K562 (cell line): ENCODE measurements around the gene AHCYL2. TPM values are rescaled to one million over a fixed set of nuclear protein-coding genes. Genes with fewer than 3 reads are reported as not detected.

Experiments used
- ARNT ChIP-seq, 2 experiments: fragments of 450-650 bp; IDR thresholded peaks; 2 replicates each; pipeline ENCODE4 v1.6.1; 2016; ENCODE audit warnings: mild to moderate bottlenecking in 1 of 2
- CBX2 ChIP-seq: fragments of 200-600 bp; sonication (generic); IDR thresholded peaks from one replicate; pipeline ENCODE4 v1.6.1; 2012; ENCODE audit warnings: mild to moderate bottlenecking, low read length, inconsistent platforms; ENCODE audit not compliant: insufficient read depth, poor library complexity, severe bottlenecking
- CBX3 ChIP-seq, 2 experiments: IDR thresholded peaks; 1 replicate in 1 of 2; 2 replicates in 1 of 2; pipeline ENCODE4 v1.6.1; 2012; ENCODE audit warnings: inconsistent platforms in 2 of 2, low read length in 2 of 2, borderline replicate concordance in 1 of 2, control low read depth in 1 of 2
- CHD1 ChIP-seq: fragments of 200-600 bp; sonication (generic); IDR thresholded peaks from one replicate; pipeline ENCODE4 v1.6.1; 2012; ENCODE audit warnings: mild to moderate bottlenecking, moderate library complexity, low read length, inconsistent platforms
- DEAF1 ChIP-seq: fragments of 450-650 bp; formaldehyde crosslinking; IDR thresholded peaks from 2 replicates; pipeline ENCODE4 v1.4.0; 2020; ENCODE audit warnings: mild to moderate bottlenecking, moderate library complexity
- ETV1 ChIP-seq: fragments of 450-650 bp; conservative IDR thresholded peaks from 2 replicates; pipeline ENCODE4 v1.6.1; 2016; ENCODE audit warnings: missing genetic modification characterization, control low read depth, low read depth, missing compliant biosample characterization
- KLF6 ChIP-seq: fragments of 250-450 bp; sonication (Bioruptor Pico); IDR thresholded peaks from 2 replicates; pipeline ENCODE4 v1.4.0; 2020; ENCODE audit warnings: mild to moderate bottlenecking, moderate library complexity, borderline replicate concordance
- PTBP1 ChIP-seq: fragments of 200-400 bp; formaldehyde crosslinking; IDR thresholded peaks from 2 replicates; pipeline ENCODE4 v1.6.1; 2017; ENCODE audit warnings: low read depth, low read length
- SP1 ChIP-seq: sonication (generic); formaldehyde crosslinking; IDR thresholded peaks from 2 replicates; pipeline ENCODE4 v1.8.1; 2022; ENCODE audit warnings: mild to moderate bottlenecking, missing genetic modification reagents
- TRIM28 ChIP-seq: fragments of 450-650 bp; IDR thresholded peaks from 2 replicates; pipeline ENCODE4 v1.6.1; 2017
- ZBTB49 ChIP-seq: sonication (generic); formaldehyde crosslinking; IDR thresholded peaks from 2 replicates; pipeline ENCODE4 v1.8.0; 2022; ENCODE audit warnings: missing genetic modification reagents, mild to moderate bottlenecking, borderline replicate concordance
- ZNF217 ChIP-seq: sonication (generic); formaldehyde crosslinking; IDR thresholded peaks from 2 replicates; pipeline ENCODE4 v1.8.0; 2022; ENCODE audit warnings: mild to moderate bottlenecking, missing genetic modification reagents
- ZNF282 ChIP-seq: sonication (generic); formaldehyde crosslinking; IDR thresholded peaks from 2 replicates; pipeline ENCODE4 v1.8.1; 2023; ENCODE audit warnings: missing genetic modification reagents
- ZNF717 ChIP-seq: fragments of 250-450 bp; sonication (Bioruptor Pico); IDR thresholded peaks from 2 replicates; pipeline ENCODE4 v1.5.0; 2021
- polyA plus RNA-seq, 8 experiments: library from polyadenylated mRNA; depleted of rRNA in 4 of 8; stranded (reverse) in 5 of 8; unstranded in 3 of 8; fragments of >200 nt; fragmentation: Nextera tagmentation in 2 of 8; fragmentation: Illumina TruSeq in 1 of 8; extraction: Ambion mirVana in 2 of 8; extraction: Trizol in 1 of 8; gene quantifications; 2 replicates each; pipeline versions ENCODE4 v1.2.1 to v1.2.3, GENCODE V29; 2011 to 2014; ENCODE audit warnings: inconsistent platforms in 1 of 8, missing spikeins in 1 of 8
- total RNA-seq, 7 experiments: library from RNA; depleted of rRNA in 6 of 7; stranded (reverse); fragments of >200 nt in 6 of 7; fragmentation: Illumina TruSeq in 2 of 7; extraction: Trizol in 2 of 7; gene quantifications; 2 replicates each; pipeline versions ENCODE4 v1.2.1 to v1.2.3, GENCODE V29; 2011 to 2021; ENCODE audit warnings: low replicate concordance in 1 of 7
- TF ChIP-seq, protein P1 (sequence below): fragments of 250-450 bp; sonication (Bioruptor Pico); IDR thresholded peaks from 2 replicates; pipeline ENCODE4 v1.5.0; 2021
- TF ChIP-seq, protein P2 (sequence below): IDR thresholded peaks from 2 replicates; pipeline ENCODE4 v1.6.1; 2011; ENCODE audit warnings: borderline replicate concordance, low read depth, mild to moderate bottlenecking, moderate library complexity, low read length; ENCODE audit not compliant: insufficient read depth, poor library complexity, severe bottlenecking
- TF ChIP-seq, protein P3 (sequence below): fragments of 450-650 bp; IDR thresholded peaks from 2 replicates; pipeline ENCODE4 v1.6.1; 2016; ENCODE audit warnings: low read depth, mild to moderate bottlenecking, moderate library complexity
- TF ChIP-seq, protein P4 (sequence below), 2 experiments: fragments of 250-450 bp in 1 of 2; fragments of 450-650 bp in 1 of 2; sonication (Bioruptor Pico) in 1 of 2; IDR thresholded peaks; 2 replicates each; pipeline versions ENCODE4 v1.6.1 to v1.8.0; 2016 to 2021; ENCODE audit warnings: mild to moderate bottlenecking in 2 of 2, moderate library complexity in 2 of 2, missing compliant biosample characterization in 1 of 2, missing genetic modification characterization in 1 of 2

AHCYL2 gene
- total and polyA plus RNA-seq, 9 of the 15 experiments (the other 6 are each of a cell fraction or from before 2014, with no cell fraction given) = 0.93 to 10.5 (median 5.2) TPM

DNA sequence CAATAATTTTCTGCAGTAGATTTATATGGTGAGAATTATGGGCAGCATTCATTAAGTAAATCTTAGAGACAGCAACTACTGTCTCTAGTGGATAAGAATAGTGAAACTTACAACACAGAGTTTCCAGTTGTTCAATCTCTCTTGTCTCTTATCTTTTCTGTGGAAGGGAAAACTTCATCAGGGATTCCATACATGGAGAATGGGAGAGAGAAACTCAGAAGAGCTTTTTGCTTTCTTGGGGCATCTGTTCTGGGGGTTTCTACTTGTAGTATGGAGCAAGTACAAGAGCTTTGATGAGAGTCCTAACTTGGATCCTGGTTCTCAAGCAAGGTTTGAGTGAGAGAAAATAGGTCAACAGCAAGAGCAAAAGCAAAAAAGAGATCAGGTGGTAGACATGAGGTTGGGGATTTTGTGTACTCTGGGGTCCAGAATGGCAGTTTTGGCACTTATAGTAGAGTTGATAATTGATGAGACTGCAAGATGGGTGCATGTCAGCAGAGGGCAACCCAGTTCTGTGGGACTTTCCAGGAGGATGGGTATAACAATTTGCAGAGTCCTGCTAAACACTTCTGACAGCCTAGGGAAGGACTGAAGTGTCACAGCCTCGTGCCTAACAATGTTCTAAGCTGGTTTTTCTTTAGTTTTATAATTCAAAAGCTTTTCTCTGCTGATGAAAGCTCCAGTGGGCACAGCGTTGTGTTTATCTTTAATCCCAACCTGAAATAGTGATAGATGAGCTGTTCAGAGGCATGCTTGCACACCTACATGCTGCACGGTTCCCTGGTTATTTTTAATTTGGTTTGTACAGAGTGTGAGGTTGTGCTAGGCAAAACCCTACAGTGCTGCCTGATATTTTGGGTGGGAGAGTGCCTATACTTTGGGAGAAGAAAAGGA, 177.4 kb downstream of the AHCYL2 start (continued):
- TF ChIP-seq ETV1 (no peak), SP1 (no peak), ZNF282 (CRISPR knock-in tag) (no peak), ZBTB49 (CRISPR knock-in tag) (no peak), TRIM28 (no peak), CBX3 (IDR thresholded peaks at IDR 0.05; ENCODE audit: borderline replicate concordance in 1 of 2, low read length in 2 of 2) (no peak), DEAF1 (CRISPR knock-in tag) (peak; percentile 39; the same call in 1 of the 2 replicates), CHD1 (no peak), ZNF217 (CRISPR knock-in tag) (no peak), ARNT (IDR thresholded peaks at IDR 0.05) (no peak), PTBP1 (no peak), CBX2 (no peak), KLF6 (no peak), ZNF717 (no peak)
- TF ChIP-seq, protein P1, sequence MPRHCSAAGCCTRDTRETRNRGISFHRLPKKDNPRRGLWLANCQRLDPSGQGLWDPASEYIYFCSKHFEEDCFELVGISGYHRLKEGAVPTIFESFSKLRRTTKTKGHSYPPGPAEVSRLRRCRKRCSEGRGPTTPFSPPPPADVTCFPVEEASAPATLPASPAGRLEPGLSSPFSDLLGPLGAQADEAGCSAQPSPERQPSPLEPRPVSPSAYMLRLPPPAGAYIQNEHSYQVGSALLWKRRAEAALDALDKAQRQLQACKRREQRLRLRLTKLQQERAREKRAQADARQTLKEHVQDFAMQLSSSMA (CRISPR knock-in tag) = no peak
- TF ChIP-seq, protein P2, sequence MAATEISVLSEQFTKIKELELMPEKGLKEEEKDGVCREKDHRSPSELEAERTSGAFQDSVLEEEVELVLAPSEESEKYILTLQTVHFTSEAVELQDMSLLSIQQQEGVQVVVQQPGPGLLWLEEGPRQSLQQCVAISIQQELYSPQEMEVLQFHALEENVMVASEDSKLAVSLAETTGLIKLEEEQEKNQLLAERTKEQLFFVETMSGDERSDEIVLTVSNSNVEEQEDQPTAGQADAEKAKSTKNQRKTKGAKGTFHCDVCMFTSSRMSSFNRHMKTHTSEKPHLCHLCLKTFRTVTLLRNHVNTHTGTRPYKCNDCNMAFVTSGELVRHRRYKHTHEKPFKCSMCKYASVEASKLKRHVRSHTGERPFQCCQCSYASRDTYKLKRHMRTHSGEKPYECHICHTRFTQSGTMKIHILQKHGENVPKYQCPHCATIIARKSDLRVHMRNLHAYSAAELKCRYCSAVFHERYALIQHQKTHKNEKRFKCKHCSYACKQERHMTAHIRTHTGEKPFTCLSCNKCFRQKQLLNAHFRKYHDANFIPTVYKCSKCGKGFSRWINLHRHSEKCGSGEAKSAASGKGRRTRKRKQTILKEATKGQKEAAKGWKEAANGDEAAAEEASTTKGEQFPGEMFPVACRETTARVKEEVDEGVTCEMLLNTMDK = no peak
- TF ChIP-seq, protein P3, sequence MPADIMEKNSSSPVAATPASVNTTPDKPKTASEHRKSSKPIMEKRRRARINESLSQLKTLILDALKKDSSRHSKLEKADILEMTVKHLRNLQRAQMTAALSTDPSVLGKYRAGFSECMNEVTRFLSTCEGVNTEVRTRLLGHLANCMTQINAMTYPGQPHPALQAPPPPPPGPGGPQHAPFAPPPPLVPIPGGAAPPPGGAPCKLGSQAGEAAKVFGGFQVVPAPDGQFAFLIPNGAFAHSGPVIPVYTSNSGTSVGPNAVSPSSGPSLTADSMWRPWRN = no peak
- TF ChIP-seq, protein P4, sequence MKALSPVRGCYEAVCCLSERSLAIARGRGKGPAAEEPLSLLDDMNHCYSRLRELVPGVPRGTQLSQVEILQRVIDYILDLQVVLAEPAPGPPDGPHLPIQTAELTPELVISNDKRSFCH (CRISPR knock-in tag; IDR thresholded peaks at IDR 0.05) = no peak
- TF ChIP-seq, protein P4 (tag; IDR thresholded peaks at IDR 0.05) = no peak
